ENCODE data around the gene C17orf75. TPM values are rescaled to one million over a fixed set of nuclear protein-coding genes. Genes with fewer than 3 reads are reported as not detected.
A peak's percentile ranks its signal among the peaks of the same experiment; 100 is the strongest.

The C17orf75 gene
- total and polyA plus RNA-seq, 10 of the 15 experiments (the other 5 are each of a cell fraction or from before 2014, with no cell fraction given) = 21.7 to 53.0 (median 27.3) TPM

DNA sequence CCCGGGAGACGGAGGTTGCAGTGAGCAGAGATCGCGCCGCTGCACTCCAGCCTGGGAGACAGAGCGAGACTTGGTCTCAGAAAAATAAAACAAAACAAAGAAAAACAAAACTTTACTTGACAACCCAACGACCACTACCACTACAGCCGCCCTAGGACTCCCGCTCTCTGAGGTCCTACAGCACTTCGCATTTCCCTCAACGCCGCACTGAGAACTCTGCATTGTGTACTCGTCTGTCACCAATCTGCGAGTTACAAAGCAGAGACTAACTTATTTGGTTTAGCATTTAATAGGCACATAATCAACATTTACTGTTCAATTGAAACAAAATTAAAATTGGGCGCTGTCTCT lies 7.5 kb upstream of the C17orf75 start:
- Histone ChIP-seq H3K79me2 (ENCODE audit: control insufficient read depth, insufficient read depth, low read length) (peaks cover 51% of the 10 kb centered on the region), H3K4me1 (ENCODE audit: control insufficient read depth, insufficient read depth, low read length) (no peaks in the 10 kb centered on the region), H2AFZ (ENCODE audit: control insufficient read depth, low read depth, low read length) (peak overlapping the region; percentile 81), H3K9me3 (replicated peaks; ENCODE audit: control insufficient read depth, insufficient read depth, low read length) (no peaks in the 10 kb centered on the region), H4K20me1 (ENCODE audit: control insufficient read depth, insufficient read depth) (peaks cover 4% of the 10 kb centered on the region; the same call in 1 of the 2 replicates), H3K27me3 (replicated peaks in 1 of 2; ENCODE audit: control insufficient read depth in 2 of 2, insufficient read depth in 2 of 2, low read length in 1 of 2) (no peaks in the 10 kb centered on the region), H3K27ac (ENCODE audit: control insufficient read depth, insufficient read depth) (peak overlapping the region; percentile 100), H3K4me2 (ENCODE audit: control insufficient read depth, insufficient read depth) (peak overlapping the region; percentile 73), H3K36me3 (ENCODE audit: control insufficient read depth in 2 of 2, insufficient read depth in 2 of 2, low read length in 1 of 2) (peaks cover 3 to 11% of the 10 kb centered on the region in 2 experiments; a peak in 3 of 4 replicates), H3K4me3 (peak overlapping the region; percentile 92), H3K9ac (ENCODE audit: control insufficient read depth, insufficient read depth, low read length) (peak overlapping the region; percentile 100)
- intact Hi-C loops (cut with micrococcal nuclease; ENCODE audit: unreplicated experiment) (no loop called here), in situ Hi-C loops (cut with MboI) (no loop called here)
- no peak for DNase-seq (ENCODE audit: low read depth, low spot score)
- FAIRE-seq = no peak
- ChIA-PET POLR2A (no interaction called here), CTCF (no interaction called here), RAD21 (ENCODE audit: unreplicated experiment) (interaction anchor here (1.6 kb wide), 1 partner anchor 21 kb away, joined by 6 read pairs; no protein-coding TSS in a partner anchor), SMC1A (ENCODE audit: uncharacterized antibody, unreplicated experiment) (no interaction called here)
- 23% methylated on average over 15 of the region's 15 CpGs for WGBS (ENCODE audit: insufficient coverage, insufficient replicate concordance, low lambda C conversion rate, missing lambda C conversion rate)
- TSS peak; percentile 98 for BruUV-seq (replicated peaks)
- TF ChIP-seq CHD4 (IDR thresholded peaks at IDR 0.05) (no peak), ATF7 (IDR thresholded peaks at IDR 0.05; ENCODE audit: low read depth) (no peak), ZNF217 (IDR thresholded peaks at IDR 0.05) (0 out of 2 replicates have a peak, but pooled peaks have one; percentile 36), STAT1 (conservative IDR thresholded peaks at IDR 0.05) (0 out of 2 replicates have a peak, but pooled peaks have one; percentile 17), LARP7 (IDR thresholded peaks at IDR 0.05) (peak; percentile 46; the same call in 1 of the 2 replicates), SMARCA5 (IDR thresholded peaks at IDR 0.05) (0 out of 2 replicates have a peak, but pooled peaks have one; percentile 43)
- TF ChIP-seq, protein P1, sequence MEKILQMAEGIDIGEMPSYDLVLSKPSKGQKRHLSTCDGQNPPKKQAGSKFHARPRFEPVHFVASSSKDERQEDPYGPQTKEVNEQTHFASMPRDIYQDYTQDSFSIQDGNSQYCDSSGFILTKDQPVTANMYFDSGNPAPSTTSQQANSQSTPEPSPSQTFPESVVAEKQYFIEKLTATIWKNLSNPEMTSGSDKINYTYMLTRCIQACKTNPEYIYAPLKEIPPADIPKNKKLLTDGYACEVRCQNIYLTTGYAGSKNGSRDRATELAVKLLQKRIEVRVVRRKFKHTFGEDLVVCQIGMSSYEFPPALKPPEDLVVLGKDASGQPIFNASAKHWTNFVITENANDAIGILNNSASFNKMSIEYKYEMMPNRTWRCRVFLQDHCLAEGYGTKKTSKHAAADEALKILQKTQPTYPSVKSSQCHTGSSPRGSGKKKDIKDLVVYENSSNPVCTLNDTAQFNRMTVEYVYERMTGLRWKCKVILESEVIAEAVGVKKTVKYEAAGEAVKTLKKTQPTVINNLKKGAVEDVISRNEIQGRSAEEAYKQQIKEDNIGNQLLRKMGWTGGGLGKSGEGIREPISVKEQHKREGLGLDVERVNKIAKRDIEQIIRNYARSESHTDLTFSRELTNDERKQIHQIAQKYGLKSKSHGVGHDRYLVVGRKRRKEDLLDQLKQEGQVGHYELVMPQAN (conservative IDR thresholded peaks at IDR 0.05) = peak; percentile 65; the same call in 1 of the 2 replicates
- TF ChIP-seq, protein P2, sequence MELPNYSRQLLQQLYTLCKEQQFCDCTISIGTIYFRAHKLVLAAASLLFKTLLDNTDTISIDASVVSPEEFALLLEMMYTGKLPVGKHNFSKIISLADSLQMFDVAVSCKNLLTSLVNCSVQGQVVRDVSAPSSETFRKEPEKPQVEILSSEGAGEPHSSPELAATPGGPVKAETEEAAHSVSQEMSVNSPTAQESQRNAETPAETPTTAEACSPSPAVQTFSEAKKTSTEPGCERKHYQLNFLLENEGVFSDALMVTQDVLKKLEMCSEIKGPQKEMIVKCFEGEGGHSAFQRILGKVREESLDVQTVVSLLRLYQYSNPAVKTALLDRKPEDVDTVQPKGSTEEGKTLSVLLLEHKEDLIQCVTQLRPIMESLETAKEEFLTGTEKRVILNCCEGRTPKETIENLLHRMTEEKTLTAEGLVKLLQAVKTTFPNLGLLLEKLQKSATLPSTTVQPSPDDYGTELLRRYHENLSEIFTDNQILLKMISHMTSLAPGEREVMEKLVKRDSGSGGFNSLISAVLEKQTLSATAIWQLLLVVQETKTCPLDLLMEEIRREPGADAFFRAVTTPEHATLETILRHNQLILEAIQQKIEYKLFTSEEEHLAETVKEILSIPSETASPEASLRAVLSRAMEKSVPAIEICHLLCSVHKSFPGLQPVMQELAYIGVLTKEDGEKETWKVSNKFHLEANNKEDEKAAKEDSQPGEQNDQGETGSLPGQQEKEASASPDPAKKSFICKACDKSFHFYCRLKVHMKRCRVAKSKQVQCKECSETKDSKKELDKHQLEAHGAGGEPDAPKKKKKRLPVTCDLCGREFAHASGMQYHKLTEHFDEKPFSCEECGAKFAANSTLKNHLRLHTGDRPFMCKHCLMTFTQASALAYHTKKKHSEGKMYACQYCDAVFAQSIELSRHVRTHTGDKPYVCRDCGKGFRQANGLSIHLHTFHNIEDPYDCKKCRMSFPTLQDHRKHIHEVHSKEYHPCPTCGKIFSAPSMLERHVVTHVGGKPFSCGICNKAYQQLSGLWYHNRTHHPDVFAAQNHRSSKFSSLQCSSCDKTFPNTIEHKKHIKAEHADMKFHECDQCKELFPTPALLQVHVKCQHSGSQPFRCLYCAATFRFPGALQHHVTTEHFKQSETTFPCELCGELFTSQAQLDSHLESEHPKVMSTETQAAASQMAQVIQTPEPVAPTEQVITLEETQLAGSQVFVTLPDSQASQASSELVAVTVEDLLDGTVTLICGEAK (IDR thresholded peaks at IDR 0.05; ENCODE audit: borderline replicate concordance) = peak; percentile 61; the same call in 1 of the 2 replicates
- TF ChIP-seq, protein P3, sequence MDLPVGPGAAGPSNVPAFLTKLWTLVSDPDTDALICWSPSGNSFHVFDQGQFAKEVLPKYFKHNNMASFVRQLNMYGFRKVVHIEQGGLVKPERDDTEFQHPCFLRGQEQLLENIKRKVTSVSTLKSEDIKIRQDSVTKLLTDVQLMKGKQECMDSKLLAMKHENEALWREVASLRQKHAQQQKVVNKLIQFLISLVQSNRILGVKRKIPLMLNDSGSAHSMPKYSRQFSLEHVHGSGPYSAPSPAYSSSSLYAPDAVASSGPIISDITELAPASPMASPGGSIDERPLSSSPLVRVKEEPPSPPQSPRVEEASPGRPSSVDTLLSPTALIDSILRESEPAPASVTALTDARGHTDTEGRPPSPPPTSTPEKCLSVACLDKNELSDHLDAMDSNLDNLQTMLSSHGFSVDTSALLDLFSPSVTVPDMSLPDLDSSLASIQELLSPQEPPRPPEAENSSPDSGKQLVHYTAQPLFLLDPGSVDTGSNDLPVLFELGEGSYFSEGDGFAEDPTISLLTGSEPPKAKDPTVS (IDR thresholded peaks at IDR 0.05; ENCODE audit: low read depth, low read length) = no peak
- TF ChIP-seq, protein P4, sequence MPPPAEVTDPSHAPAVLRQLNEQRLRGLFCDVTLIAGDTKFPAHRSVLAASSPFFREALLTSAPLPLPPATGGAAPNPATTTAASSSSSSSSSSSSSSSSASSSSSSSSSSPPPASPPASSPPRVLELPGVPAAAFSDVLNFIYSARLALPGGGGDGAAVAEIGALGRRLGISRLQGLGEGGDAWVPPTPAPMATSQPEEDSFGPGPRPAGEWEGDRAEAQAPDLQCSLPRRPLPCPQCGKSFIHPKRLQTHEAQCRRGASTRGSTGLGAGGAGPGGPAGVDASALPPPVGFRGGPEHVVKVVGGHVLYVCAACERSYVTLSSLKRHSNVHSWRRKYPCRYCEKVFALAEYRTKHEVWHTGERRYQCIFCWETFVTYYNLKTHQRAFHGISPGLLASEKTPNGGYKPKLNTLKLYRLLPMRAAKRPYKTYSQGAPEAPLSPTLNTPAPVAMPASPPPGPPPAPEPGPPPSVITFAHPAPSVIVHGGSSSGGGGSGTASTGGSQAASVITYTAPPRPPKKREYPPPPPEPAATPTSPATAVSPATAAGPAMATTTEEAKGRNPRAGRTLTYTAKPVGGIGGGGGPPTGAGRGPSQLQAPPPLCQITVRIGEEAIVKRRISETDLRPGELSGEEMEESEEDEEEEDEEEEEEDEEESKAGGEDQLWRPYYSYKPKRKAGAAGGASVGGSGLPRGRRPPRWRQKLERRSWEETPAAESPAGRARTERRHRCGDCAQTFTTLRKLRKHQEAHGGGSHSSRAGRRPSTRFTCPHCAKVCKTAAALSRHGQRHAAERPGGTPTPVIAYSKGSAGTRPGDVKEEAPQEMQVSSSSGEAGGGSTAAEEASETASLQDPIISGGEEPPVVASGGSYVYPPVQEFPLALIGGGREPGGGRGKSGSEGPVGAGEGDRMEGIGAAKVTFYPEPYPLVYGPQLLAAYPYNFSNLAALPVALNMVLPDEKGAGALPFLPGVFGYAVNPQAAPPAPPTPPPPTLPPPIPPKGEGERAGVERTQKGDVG (CRISPR knock-in tag; IDR thresholded peaks at IDR 0.05) = no peak
- ATAC-seq = peak; percentile 26
